ENCODE data around the gene PLBD2.
"Not testable (repeated sequence)": the region's sequence is repeated elsewhere in the genome, so short reads cannot be mapped to it uniquely, and the experiment has no call there.

PLBD2 gene

DNA sequence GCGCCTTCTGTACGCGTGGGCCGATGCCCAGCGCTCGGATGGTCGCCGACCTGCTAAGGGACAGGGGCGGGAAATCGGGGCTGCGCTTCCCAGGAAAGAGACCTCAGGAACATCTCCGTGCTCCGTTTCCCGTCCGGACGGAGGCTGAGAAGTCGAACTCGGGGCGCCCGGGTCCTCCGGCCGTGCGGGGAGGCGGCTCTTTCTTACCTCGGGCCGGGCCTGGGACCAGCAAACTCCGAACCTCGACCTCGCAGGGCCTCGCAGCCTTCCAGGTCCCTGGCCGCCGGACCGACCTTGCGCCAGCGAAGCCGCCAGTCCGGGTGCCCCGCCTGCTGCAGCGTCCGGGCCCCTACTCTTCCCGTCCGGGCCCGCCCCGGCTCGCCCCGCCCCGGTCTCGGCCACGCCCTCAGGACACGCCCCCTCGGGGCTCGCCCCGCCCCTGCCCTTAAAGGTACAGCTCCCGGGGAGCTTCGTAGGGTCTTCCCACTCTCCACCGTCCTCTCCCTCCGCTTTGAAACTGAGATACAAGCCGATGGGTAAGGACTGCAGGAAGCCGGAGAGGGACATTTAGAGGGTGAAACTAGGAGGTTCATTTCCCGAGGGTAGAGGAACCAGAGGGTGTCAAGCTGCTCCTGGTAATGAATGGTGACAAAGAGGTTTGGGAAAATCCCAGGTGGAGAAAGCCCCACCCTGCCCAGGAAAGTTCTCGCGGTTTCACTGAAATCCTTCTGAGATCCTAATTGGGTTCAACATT is 23.4 kb upstream of the PLBD2 start, which contains the start of gene SLC8B1:
Gene SLC8B1 (minus strand): TSS at position 324 of the 754 bp plus-strand sequence. CDS start 2,231 bp downstream, outside the sequence.
- peak; percentile 87 for DNase-seq (ENCODE audit: low spot score)

DNA sequence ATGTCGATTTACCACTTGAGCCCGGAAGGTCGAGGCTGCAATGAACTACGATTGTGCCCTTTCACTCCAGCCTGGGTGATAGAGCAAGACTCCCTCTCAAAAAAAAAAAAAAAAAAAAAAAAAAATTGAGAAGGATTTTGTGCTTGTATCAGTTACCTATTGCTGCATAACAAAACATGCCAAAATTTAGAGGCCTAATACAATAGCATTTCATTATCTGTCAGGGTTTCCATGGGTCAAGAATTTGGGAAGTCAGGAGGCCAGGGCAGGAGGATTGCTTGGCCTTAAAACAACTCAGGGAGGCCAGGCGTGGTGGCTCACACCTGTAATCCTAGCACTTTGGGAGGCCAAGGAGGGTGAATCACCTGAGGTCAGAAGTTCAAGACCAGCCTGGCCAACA is 18.8 kb upstream of the PLBD2 start:
- no peak for DNase-seq (ENCODE audit: low spot score)

DNA sequence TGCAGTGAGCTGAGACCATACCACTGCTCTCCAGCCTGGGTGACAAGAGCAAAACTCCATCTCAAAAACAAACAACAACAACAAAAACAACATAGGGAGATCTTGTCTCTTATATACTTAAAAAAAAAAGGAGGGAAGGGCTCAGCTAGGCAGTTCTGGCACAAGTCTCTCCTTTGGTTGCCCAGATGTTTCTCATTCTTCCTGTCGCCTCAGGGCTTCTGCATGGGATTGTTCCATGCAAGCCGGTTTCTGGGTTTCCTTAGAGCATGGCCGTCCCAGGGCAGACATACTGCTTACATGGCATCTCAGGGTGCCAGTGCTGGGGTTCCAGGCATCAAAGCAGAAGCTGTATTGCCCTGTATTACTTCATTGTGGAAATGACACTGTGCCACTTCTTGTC is 18.3 kb upstream of the PLBD2 start:
- no peak for DNase-seq (ENCODE audit: low spot score)

DNA sequence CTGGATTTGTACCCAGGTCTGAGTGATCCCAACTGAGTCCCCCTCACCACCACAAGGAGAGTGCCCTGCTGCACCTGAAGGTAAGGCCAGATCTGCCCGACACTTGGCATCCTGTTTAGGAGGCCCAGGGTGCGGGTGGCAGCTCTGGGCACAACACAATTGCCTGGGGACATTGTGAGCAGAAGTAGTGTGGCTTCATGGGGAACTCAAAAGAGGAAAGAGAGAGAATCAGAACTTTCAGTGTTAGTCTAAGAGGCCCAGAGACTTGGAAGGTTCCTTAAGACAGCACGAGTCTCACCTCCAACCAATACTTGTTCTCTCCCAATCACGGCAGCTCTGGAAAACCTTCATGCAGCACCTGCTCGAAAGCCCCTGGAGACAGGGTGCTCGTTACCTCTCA is 16.9 kb upstream of the PLBD2 start:
- no peak for DNase-seq (ENCODE audit: low spot score)

DNA sequence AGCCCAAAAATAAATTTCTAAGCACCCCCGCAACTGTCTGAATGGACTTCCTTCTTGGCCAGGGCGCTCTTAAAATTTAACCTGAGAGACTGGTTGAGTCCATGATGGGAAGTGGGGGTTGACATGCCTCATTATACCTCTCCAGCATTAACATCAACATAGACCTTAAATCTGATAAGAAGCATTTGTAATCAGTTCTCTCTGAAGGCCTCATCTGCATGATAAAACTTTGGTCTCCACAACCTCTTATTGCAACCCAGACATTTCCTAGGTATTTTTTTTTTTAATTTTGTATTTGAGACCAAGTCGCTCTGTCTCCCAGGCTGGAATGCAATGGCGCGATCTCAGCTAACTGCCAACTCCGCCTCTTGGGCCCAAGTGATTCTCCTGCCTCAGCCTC is 13.1 kb upstream of the PLBD2 start:
- no peak for DNase-seq (ENCODE audit: low spot score)

DNA sequence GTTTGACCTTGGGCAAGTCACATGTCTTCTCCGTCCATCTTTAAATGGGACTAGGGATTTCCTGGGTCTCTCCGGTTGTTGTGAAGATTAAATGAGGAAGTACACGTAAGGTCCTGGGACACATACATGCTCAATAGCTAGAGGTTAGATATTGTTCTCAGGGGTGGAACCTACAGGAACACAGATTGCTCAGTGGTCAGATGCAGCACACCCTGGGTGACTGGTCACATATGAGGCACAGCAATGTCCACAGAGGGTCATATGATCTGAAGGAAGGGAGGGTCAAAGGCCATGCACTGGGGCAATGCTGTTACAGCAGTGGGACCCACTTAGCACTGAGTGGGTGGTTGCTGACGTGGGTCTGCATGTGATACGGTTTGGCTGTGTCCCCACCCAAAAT is 12.0 kb upstream of the PLBD2 start:
- DNase-seq (ENCODE audit: low spot score), result no peak

DNA sequence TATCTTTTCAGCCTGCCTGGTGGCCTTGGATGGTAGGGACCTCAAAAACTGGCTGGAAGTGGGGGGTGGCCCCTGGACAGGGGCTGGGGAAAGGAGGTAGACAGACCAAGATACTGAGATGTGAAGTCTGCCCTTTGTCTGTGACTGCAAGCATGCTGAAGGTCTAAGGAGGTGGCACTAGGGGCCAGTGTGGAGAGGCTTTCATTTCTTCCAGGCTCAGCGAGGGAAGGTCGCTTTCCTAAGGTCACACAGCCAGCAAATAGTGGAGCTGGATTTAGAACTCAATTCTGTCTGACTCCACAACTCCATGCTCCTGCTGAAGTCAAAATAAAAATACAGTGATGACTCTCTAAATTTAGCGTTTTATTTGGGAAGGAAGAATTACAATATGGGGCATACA is 11.3 kb upstream of the PLBD2 start:
- DNase-seq (ENCODE audit: low spot score), result no peak

DNA sequence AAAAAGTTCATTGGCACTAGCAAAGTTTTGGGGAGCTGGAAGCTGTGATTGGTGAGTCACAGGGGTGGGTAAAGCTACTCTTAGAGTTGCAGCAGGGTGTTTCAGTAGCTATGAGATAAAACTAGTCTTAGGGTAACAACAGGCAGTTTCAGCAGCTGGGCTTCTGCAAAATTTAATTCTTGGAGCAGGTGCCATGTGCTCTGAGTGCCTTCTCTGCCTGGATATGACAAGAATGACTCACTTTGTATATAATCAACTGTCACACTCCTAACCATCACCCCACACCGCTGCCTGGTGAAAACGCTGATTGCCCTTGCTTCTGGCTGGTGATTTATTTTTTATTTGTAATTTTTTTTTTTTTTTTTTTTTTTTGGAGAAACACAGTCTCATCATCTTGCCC is 10.5 kb upstream of the PLBD2 start:
- DNase-seq (ENCODE audit: low spot score), result no peak

DNA sequence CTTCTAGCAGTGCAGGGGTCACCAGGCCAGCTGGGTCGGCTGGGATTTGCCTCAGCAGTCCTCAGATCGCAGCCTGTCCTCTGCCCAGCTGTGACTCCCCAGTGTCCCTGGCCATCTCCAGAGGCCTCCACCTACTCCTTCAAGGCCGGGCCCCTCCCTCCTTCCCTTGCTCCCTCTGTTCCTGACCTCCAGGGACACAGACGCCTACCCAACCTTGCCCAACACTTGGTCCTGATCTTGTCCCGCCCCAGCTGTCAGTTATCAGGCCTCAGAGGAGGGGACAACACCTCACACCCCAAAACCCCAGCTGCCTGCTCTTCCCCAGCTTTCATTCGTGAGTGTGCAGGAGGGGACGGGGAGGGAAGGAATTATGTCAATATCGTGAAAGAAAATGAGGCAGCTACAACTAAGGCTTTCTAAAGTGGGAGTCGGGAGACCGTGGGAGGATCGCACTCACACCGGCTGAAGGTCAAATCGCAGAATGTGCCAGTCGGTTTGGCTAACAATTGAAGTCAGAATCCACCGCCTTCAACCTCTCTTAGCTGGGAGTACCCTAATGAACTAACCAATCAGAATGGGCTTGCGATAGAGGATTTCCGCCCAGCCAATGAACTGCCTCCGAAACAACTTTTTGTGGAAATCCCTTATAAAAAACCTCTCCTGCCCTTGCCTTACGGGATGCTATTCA is 9.4 kb upstream of the PLBD2 start:
- DNase-seq (ENCODE audit: low spot score), result no peak

DNA sequence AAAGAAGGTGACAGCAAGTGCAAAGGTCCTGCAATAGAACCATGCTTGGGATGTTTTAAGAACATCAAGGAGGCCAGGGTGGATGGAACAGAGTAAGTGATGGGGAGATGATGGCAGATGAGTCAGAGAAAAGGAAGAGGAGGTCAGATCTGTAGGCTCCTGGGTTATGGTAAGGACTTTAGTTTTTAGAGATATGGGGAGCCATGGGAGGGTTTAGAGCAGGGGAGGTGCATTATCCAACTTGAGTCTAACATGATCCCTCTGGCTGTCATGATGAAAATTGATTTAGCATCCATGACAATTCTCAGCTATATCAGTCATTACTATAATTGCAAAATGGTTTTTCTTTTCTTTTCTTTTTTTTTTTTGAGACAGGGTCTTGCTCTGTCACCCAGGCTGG is 7.3 kb upstream of the PLBD2 start:
- DNase-seq (ENCODE audit: low spot score), result no peak

DNA sequence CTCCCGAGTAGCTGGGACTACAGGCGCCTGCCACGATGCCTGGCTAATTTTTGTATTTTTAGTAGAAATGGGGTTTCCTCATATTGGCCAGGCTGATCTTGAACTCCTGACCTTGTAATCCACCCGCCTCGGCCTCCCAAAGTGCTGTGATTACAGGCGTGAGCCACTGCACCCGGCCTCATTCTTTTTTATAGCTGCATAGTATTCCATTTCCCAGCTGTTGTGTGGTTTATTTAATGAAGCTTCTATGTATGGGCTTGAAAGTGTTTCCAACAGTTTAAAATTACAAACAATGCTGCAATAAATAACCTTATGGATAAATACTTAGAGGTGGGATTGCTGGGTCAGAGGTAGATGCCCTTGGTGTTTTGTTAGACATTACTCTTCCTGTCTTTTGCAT is 4.2 kb upstream of the PLBD2 start:
- not testable (repeated sequence) for DNase-seq (ENCODE audit: low spot score)

DNA sequence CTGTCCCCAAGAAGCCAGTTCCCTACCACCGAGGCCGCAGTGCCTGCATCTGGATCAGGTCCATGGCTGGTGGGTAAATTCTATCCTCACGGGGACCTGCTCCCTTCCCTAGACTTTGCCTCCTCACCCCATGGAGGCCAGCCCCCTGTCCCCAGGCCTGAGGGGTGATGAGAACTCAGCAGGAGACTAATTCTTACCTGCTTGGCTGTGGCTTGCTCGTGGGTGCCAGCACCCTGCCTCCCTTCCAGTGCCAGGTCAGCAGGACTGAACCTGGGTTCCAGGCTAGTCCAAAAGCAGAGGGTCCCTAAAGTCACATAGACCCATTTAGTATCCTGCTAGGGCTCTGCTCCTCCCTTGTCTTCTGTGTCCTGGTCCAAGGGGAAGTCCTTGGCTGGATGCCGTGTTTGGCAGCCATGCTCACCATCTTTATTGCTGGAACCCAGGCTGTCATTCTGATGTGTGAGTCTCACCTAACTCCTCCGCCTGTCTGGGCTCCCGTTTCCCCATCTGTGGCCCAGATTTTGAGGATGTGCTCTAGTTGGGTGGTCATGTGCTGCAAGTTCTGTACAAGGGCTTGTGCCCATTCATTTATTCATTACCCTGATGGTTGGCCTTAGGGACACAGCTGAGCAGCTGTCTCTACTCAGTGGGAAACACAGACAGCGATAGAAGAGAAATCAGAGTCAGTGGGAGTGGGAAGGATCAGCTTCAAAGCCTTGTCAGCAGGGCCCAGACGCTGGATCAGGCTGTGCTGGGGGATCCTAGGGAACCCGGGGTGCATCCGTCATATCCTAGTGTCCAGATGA is 949 bp downstream of the PLBD2 start:
- no peak for DNase-seq (ENCODE audit: low spot score)

DNA sequence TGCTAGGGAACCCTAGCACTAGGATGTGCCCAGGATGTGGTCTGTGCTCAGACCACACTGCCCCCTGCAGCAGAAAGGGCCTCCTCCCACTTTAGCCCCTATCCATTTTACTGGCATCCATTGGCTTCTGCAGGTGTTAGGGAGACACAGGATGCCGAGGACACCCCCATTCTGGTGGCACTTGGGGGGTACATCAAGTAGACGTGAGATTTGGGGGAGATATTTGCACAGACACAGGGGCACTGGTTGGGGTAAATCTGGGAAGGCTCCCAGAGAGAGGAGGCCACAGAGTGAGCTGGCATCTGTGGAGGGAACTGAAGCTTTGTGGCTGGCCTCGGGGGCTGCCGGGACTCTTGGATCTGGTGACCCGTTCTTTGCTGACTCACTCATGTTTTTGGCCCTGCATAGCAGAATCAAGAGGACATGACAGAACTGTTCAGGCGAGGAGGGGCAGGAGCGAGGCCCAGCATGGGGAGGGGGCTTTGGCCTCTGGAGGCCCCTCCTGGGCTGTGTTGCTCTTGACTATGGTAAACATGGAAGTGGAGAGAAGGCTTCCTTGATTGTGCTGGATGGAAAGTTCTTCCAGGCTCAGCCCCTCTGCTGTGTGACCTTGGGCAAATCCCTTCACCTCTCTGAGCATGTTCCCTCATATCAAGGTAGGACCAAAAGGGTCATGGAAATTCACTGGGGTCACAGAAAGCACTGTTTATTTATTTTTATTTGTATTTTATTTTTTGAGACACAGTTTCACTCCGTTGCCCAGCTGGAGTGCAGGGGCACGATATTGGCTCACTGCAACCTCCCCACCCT is 1.8 kb downstream of the PLBD2 start:
- DNase-seq (ENCODE audit: low spot score), result peak; percentile 59

DNA sequence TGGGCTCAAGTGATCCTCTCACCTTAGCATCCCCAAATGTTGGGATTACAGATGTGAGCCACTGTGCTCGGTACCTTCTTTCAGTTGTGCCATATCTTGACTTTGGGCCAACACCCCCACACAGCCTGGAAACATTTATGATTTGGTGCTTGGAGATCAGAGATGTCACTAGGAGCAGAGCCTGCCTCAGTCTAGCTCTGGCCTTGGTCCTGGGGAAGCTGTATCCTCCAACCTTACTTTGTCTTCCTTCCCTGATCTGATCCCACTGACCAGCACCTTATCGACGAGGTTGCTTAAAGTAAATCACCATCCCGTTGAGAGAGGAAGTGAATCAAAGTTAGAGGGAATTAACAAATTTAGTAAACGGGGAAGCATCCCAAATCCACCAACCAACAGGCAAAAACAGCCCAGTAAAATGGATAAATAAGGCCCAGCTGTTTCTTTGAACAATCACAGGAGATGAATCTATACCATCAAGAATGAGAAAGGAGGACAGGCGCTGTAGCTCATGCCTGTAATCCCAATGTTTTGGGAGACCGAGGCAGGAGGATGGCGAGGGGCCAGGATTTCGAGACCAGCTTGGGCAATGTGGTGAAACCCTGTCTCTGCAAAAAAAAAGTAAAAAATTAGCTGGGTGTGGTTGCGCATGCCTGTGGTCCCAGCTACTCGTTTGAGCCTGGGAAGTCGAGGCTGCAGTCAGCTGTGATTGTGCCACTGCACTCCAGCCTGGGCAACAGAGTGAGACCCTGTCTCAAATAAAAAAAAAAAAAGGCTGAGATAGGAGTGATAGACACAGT is 3.4 kb downstream of the PLBD2 start:
- DNase-seq (ENCODE audit: low spot score), result no peak

DNA sequence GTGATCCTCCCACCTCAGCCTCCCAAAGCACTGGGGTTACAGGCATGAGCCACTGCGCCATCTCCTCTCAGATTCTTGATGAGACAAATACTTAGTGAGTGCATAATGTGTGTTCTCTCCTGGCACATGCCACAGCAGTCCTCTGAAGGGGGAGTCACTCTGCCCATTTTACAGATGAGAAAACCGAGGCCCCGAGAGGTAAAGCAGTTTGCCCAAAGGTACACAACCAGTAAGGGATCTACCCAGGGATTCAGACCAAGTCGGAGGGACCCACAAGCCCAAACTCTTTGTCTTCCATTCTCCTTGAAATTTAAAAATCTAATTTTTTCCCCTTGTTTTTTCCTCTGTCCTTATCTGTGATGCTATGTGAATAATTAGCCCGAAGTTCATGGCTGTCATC is 6.3 kb downstream of the PLBD2 start:
- no peak for DNase-seq (ENCODE audit: low spot score)

DNA sequence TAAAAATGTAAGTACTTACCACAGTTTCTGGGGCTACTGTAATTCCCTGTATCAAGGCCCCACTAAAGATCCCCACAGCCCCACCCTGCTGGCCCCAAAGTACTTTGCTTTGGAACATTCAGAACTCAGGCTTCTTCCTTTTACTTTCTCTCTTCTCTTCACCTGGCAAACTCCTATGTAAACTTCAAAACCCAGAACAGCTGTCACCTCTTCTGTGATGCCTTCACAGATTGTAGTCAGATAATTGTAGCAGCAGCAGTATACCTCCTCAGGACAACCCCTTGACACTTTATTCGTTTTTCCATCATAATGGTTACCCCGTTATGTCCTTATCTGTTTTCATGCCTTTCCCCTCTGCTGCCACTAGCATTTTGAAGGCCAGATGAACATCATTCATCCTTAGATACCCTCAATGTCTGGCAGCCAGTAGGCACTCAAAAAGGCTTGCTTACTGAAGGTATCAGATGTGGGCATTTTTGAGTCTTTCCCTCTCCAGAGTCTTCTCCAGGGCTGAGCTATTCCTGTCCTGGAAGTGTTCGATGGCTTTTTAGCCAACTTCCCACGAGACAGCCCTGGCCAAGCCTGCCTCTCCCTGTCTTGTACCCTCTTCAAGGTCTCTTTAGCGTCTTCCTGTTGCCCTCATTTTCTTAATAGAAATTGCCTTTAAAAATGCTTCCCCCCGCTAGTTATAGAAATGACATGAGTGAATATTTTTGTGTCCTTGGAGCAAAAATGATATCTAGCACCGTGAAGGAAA is 7.4 kb downstream of the PLBD2 start:
- DNase-seq (ENCODE audit: low spot score), result no peak

DNA sequence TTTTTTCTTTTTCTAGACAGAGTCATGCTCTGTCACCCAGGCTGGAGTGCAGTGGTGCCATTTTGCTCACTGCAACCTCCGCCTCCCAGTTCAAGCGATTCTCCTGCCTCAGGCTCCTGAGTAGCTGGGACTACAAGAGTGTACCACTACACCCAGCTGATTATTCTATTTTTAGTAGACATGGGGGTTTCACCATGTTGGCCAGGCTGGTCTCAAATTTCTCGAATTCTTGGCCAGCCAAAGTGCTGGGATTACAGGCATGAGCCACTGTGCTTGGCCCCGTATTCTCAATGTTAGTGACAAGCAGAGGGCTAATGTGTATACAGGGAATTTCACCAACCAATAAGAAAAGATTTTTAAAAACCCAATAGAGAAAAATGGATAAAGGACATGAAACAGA is 8.4 kb downstream of the PLBD2 start:
- no peak for DNase-seq (ENCODE audit: low spot score)

DNA sequence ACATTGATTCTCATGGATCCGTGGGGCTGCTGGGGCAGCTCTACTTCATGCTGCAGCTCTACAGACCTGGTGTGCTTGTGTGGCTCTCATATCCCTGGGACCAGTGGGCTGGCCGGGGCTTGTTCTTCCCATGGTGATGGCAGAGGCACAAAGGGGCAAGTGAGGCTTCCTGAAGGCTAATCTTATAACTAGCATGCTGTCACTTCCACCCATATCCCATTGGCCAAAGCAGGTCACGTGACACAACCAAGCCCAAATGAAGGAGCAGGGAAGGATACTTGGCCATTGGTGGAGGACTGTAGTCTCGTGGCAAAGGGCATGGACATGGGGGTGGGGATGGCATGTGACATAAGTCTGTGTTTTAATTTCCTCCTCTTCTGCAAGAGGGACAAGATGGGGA is 9.9 kb downstream of the PLBD2 start:
- no peak for DNase-seq (ENCODE audit: low spot score)

DNA sequence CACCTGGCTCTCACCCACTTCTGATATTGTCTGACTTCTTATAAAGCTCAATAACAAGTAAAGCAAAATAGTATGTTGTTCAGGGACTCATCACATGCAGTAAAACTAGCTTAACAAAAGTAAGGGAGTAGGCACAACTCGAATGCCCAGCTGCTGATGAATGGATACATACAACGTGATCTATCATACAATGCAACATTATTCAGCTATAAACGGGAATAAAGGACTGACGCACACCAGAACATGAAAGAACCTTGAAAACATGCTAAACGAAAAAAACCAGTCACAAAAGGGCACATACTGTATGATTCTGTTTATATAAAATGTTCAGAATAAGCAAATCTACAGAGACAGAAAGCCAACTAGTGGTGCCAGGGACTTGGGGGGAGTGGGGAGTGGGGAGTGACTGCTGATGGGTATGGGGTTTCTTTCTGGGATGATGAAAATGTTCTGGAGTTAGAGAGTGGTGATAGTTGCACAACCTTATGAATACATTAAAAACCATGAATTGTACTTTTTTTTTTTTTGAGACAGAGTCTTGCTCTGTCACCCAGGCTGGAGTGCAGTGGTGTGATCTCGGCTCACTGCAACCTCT is 11.1 kb downstream of the PLBD2 start:
- DNase-seq (ENCODE audit: low spot score), result no peak

All from HuH-7 (cell line).